Neural progenitor cell (in vitro differentiated cells): ENCODE measurements around the gene SPATA24. TPM values are rescaled to one million over a fixed set of nuclear protein-coding genes. Genes with fewer than 3 reads are reported as not detected.

Source experiments
- DNase-seq: peaks from one replicate; pipeline ENCODE4 v3.0.0-alpha.2; 2016; ENCODE audit warnings: low spot score
- H2AFZ ChIP-seq: fragments of 200-600 bp; sonication (generic); replicated peaks from 2 replicates; pipeline ENCODE4 v1.6.1; 2016; ENCODE audit warnings: antibody characterized with exemption
- H3F3A ChIP-seq: fragments of 200-600 bp; sonication (generic); 2 replicates; pipeline ENCODE4 v1.6.1; 2016; ENCODE audit warnings: antibody characterized with exemption, low read depth
- H3K27ac ChIP-seq: fragments of 200-600 bp; sonication (generic); 2 replicates; pipeline ENCODE4 v1.5.1; 2016; ENCODE audit warnings: mild to moderate bottlenecking
- H3K27me3 ChIP-seq: fragments of 200-600 bp; sonication (generic); 2 replicates; pipeline ENCODE4 v1.6.1; 2016; ENCODE audit warnings: mild to moderate bottlenecking, moderate library complexity
- H3K36me3 ChIP-seq: fragments of 200-600 bp; sonication (generic); 2 replicates; pipeline ENCODE4 v1.5.1; 2016
- H3K4me1 ChIP-seq: fragments of 200-600 bp; sonication (generic); 2 replicates; pipeline ENCODE4 v1.6.1; 2016; ENCODE audit warnings: mixed run types
- H3K4me2 ChIP-seq: fragments of 200-600 bp; sonication (generic); 2 replicates; pipeline ENCODE4 v1.6.1; 2016
- H3K4me3 ChIP-seq: fragments of 200-600 bp; sonication (generic); 2 replicates; pipeline ENCODE4 v1.5.1; 2016
- H3K79me2 ChIP-seq: fragments of 200-600 bp; sonication (generic); 2 replicates; pipeline ENCODE4 v1.6.1; 2016; ENCODE audit warnings: low read depth
- H3K9ac ChIP-seq: fragments of 200-600 bp; sonication (generic); 2 replicates; pipeline ENCODE4 v1.6.1; 2016
- H3K9me3 ChIP-seq: fragments of 200-600 bp; sonication (generic); 2 replicates; pipeline ENCODE4 v1.5.1; 2016; ENCODE audit warnings: low read depth
- H4K20me1 ChIP-seq: fragments of 200-600 bp; sonication (generic); 2 replicates; pipeline ENCODE4 v1.6.1; 2016; ENCODE audit warnings: low read depth
- H3K27ac Mint-ChIP-seq: 3 replicates; pipeline ENCODE4 v1.8.0; 2021; ENCODE audit warnings: mixed read lengths
- H3K27me3 Mint-ChIP-seq: 2 replicates; pipeline ENCODE4 v1.8.0; 2022; ENCODE audit warnings: low read depth, mild to moderate bottlenecking, inconsistent platforms, moderate library complexity, mixed read lengths; ENCODE audit not compliant: insufficient read depth
- H3K36me3 Mint-ChIP-seq: 3 replicates; pipeline ENCODE4 v1.8.0; 2021; ENCODE audit warnings: mixed read lengths
- H3K4me1 Mint-ChIP-seq: 3 replicates; pipeline ENCODE4 v1.8.0; 2021; ENCODE audit warnings: mixed read lengths
- H3K4me3 Mint-ChIP-seq: 3 replicates; pipeline ENCODE4 v1.8.0; 2021; ENCODE audit warnings: mild to moderate bottlenecking, moderate library complexity, mixed read lengths
- H3K9me3 Mint-ChIP-seq: 3 replicates; pipeline ENCODE4 v1.8.0; 2020; ENCODE audit warnings: mixed read lengths
- CTCF ChIP-seq: fragments of 200-600 bp; sonication (generic); IDR thresholded peaks from 2 replicates; pipeline ENCODE4 v1.5.1; 2017; ENCODE audit warnings: antibody characterized with exemption, mild to moderate bottlenecking
- EZH2 ChIP-seq: fragments of 200-600 bp; sonication (generic); IDR thresholded peaks from 2 replicates; pipeline ENCODE4 v1.6.1; 2017; ENCODE audit warnings: antibody characterized with exemption, mild to moderate bottlenecking, moderate library complexity
- EZH2phosphoT487 ChIP-seq: fragments of 200-600 bp; sonication (generic); IDR thresholded peaks from 2 replicates; pipeline ENCODE4 v1.6.1; 2017; ENCODE audit warnings: antibody characterized with exemption
- total RNA-seq: library from RNA; depleted of rRNA; stranded (reverse); fragments of >200 nt; gene quantifications from 2 replicates; pipeline ENCODE4 v1.2.3, GENCODE V29; 2015; ENCODE audit warnings: low replicate concordance

The SPATA24 gene
- total RNA-seq, 1 donor from 2014 or later = 15.2 TPM

- H3K27ac ChIP-seq = no peak overlapping the region
- H3K36me3 ChIP-seq = no peaks in the 10 kb centered on the region
- no peak for DNase-seq
- no peak overlapping the region for H3K27ac Mint-ChIP-seq
- H3K36me3 Mint-ChIP-seq = no peaks in the 10 kb centered on the region
- H3F3A ChIP-seq = peaks cover 23% of the 10 kb centered on the region
- TF ChIP-seq CTCF (no peak), EZH2phosphoT487 (no peak), EZH2 (no peak)
- H4K20me1 ChIP-seq = no peaks in the 10 kb centered on the region
- no peak overlapping the region for H3K9ac ChIP-seq
- no peaks in the 10 kb centered on the region for H3K27me3 ChIP-seq
- H3K79me2 ChIP-seq = no peaks in the 10 kb centered on the region
- no peak overlapping the region for H3K4me2 ChIP-seq
- H3K4me1 Mint-ChIP-seq = peaks cover 19% of the 10 kb centered on the region
- peaks cover 6% of the 10 kb centered on the region for H3K4me1 ChIP-seq
- no peaks in the 10 kb centered on the region for H3K9me3 Mint-ChIP-seq
- no peaks in the 10 kb centered on the region for H3K9me3 ChIP-seq
- H2AFZ ChIP-seq = no peak overlapping the region
- no peaks in the 10 kb centered on the region for H3K27me3 Mint-ChIP-seq
- H3K4me3 ChIP-seq = no peak overlapping the region
- no peak overlapping the region for H3K4me3 Mint-ChIP-seq
These were observed 4.3 kb upstream of the SPATA24 start for GRCh38 chr5:139408191-139408590.

GRCh38 chr5:139407517-139407916 is 3.6 kb upstream of the SPATA24 start:
- Histone ChIP-seq H3K4me1 (peaks cover 6% of the 10 kb centered on the region), H3K27me3 (no peaks in the 10 kb centered on the region), H2AFZ (no peak overlapping the region), H3K36me3 (no peaks in the 10 kb centered on the region), H3K4me2 (no peak overlapping the region), H3K27ac (no peak overlapping the region), H3K79me2 (no peaks in the 10 kb centered on the region), H4K20me1 (no peaks in the 10 kb centered on the region), H3K4me3 (no peak overlapping the region), H3K9ac (no peak overlapping the region), H3F3A (peaks cover 30% of the 10 kb centered on the region), H3K9me3 (no peaks in the 10 kb centered on the region)
- Mint-ChIP-seq H3K27ac (no peak overlapping the region), H3K27me3 (no peaks in the 10 kb centered on the region), H3K4me3 (no peak overlapping the region), H3K36me3 (no peaks in the 10 kb centered on the region), H3K9me3 (no peaks in the 10 kb centered on the region), H3K4me1 (peaks cover 26% of the 10 kb centered on the region)
- DNase-seq = no peak
- TF ChIP-seq EZH2phosphoT487 (no peak), EZH2 (no peak), CTCF (no peak)

GRCh38 chr5:139406963-139407362 is 3.1 kb upstream of the SPATA24 start:
- Mint-ChIP-seq H3K9me3 (no peaks in the 10 kb centered on the region), H3K36me3 (no peaks in the 10 kb centered on the region), H3K27ac (no peak overlapping the region), H3K27me3 (no peaks in the 10 kb centered on the region), H3K4me3 (no peak overlapping the region), H3K4me1 (peaks cover 29% of the 10 kb centered on the region)
- no peak for DNase-seq
- Histone ChIP-seq H3K27me3 (no peaks in the 10 kb centered on the region), H3K79me2 (no peaks in the 10 kb centered on the region), H3K9me3 (no peaks in the 10 kb centered on the region), H3K4me1 (peaks cover 6% of the 10 kb centered on the region), H4K20me1 (no peaks in the 10 kb centered on the region), H3K9ac (no peak overlapping the region), H3F3A (peaks cover 31% of the 10 kb centered on the region), H3K27ac (no peak overlapping the region), H3K4me3 (no peak overlapping the region), H3K4me2 (no peak overlapping the region), H3K36me3 (no peaks in the 10 kb centered on the region), H2AFZ (no peak overlapping the region)
- TF ChIP-seq EZH2 (no peak), EZH2phosphoT487 (no peak), CTCF (no peak)
